Astrocyte (in vitro differentiated cells and primary cell): ENCODE results near the gene SCNN1B.

Source experiments
- EZH2 ChIP-seq: IDR thresholded peaks from 2 replicates; pipeline ENCODE4 v1.6.1; 2012; ENCODE audit warnings: mild to moderate bottlenecking, low read length, inconsistent platforms; ENCODE audit not compliant: insufficient read depth
- TF ChIP-seq, protein P1 (sequence below): IDR thresholded peaks from 2 replicates; pipeline ENCODE4 v1.5.1; 2011; ENCODE audit warnings: low read depth, mild to moderate bottlenecking, inconsistent platforms, low read length, moderate library complexity; ENCODE audit not compliant: insufficient read depth

DNA sequence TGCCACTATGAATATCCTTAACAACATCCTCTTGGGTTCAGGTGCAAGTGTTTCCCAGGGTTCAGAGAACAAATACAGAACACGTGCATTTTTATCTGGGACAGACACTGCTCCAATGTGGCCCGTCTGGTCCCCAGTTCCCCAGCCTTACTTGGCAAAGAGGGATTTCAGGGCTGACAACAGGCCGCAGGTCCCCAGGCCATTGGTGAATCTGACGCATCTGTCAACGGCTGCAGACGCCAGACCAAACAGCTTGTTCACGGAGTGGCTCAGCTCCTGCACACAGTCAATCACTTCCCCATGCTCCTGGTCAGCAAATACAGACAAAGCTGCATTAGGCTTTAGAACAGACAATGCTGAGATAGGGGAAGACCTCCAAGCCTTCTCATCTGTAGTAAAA, 114.7 kb downstream of the SCNN1B start:
- TF ChIP-seq, protein P1, sequence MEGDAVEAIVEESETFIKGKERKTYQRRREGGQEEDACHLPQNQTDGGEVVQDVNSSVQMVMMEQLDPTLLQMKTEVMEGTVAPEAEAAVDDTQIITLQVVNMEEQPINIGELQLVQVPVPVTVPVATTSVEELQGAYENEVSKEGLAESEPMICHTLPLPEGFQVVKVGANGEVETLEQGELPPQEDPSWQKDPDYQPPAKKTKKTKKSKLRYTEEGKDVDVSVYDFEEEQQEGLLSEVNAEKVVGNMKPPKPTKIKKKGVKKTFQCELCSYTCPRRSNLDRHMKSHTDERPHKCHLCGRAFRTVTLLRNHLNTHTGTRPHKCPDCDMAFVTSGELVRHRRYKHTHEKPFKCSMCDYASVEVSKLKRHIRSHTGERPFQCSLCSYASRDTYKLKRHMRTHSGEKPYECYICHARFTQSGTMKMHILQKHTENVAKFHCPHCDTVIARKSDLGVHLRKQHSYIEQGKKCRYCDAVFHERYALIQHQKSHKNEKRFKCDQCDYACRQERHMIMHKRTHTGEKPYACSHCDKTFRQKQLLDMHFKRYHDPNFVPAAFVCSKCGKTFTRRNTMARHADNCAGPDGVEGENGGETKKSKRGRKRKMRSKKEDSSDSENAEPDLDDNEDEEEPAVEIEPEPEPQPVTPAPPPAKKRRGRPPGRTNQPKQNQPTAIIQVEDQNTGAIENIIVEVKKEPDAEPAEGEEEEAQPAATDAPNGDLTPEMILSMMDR = no peak
- no peak for TF ChIP-seq EZH2
